Kidney (tissue), 14 donors: Measurements from ENCODE around the gene GRK1. TPM values are rescaled to one million over a fixed set of nuclear protein-coding genes. Genes with fewer than 3 reads are reported as not detected.
A peak's percentile ranks its signal among the peaks of the same experiment; 100 is the strongest.

ENCODE experiments used
- DNase-seq, 5 donors: peaks; one replicate each; pipeline ENCODE4 v3.0.0-alpha.2; 2013 to 2020
- FAIRE-seq: peaks from 2 replicates; lab custom pipeline; 2012; peaks lifted over from hg19 to GRCh38; lab: Jason Lieb, UNC
- H3K27ac ChIP-seq, 2 donors: one replicate each; pipeline ENCODE4 v1.7.0; 2013; ENCODE audit warnings: low read depth in 2 of 2, low read length in 2 of 2, inconsistent platforms in 1 of 2
- H3K27me3 ChIP-seq: one replicate; pipeline ENCODE4 v1.7.1; 2013; ENCODE audit warnings: low read length, inconsistent platforms; ENCODE audit not compliant: control insufficient read depth, insufficient read depth
- H3K36me3 ChIP-seq, 3 donors: one replicate each; pipeline versions ENCODE4 v1.7.0 to v1.7.1; 2013; ENCODE audit warnings: low read length in 3 of 3, control low read depth in 1 of 3, inconsistent platforms in 1 of 3; ENCODE audit not compliant: insufficient read depth in 3 of 3, control insufficient read depth in 2 of 3
- H3K4me1 ChIP-seq, 3 donors: one replicate each; pipeline versions ENCODE4 v1.7.0 to v1.7.1; 2013; ENCODE audit warnings: low read length in 3 of 3, inconsistent platforms in 1 of 3, low read depth in 1 of 3; ENCODE audit not compliant: control insufficient read depth in 2 of 3, insufficient read depth in 2 of 3
- H3K4me3 ChIP-seq, 3 donors: one replicate each; pipeline versions ENCODE4 v1.7.0 to v1.8.1; 2013; ENCODE audit warnings: low read length in 3 of 3, control low read depth in 1 of 3, inconsistent platforms in 1 of 3
- H3K9ac ChIP-seq, 3 donors: one replicate each; pipeline versions ENCODE4 v1.7.0 to v1.7.1; 2013; ENCODE audit warnings: low read length in 3 of 3, control low read depth in 1 of 3, inconsistent platforms in 1 of 3
- H3K9me3 ChIP-seq, 3 donors: one replicate each; pipeline versions ENCODE4 v1.7.0 to v1.7.1; 2013; ENCODE audit warnings: low read length in 3 of 3, control low read depth in 1 of 3, inconsistent platforms in 1 of 3; ENCODE audit not compliant: control insufficient read depth in 2 of 3, insufficient read depth in 1 of 3
- intact Hi-C: fragments of 100-400 bp; cut with DNase I; formaldehyde crosslinking; loops from one replicate; pipeline ENCODE4 v1.11.1; 2022
- polyA plus RNA-seq: library from polyadenylated mRNA; stranded (reverse); fragments of 350-450 nt; fragmentation: Illumina TruSeq; extraction: RNeasy Lipid Tissue Mini Kit (QIAGEN cat#74804); gene quantifications from one replicate; pipeline ENCODE4 v1.2.3, GENCODE V29; 2014; ENCODE audit warnings: low read depth, low replicate concordance; ENCODE audit not compliant: insufficient read depth
- total RNA-seq: library from RNA; stranded (reverse); fragmentation: NEBNext Ultra II Directional; extraction: Animal tissue kit (Norgen Biotek cat#: 25700); gene quantifications from one replicate; pipeline ENCODE4 v1.2.1, GENCODE V29; 2021
- TF ChIP-seq, protein P1 (sequence below): IDR thresholded peaks from 3 replicates; pipeline ENCODE4 v1.5.1; 2012; ENCODE audit warnings: mild to moderate bottlenecking, moderate library complexity, borderline replicate concordance; ENCODE audit not compliant: insufficient read depth; ENCODE audit errors: extremely low read depth
- donor health status: control.
- donor health status: control.
- donor health status: control.
- donor health status: control.
- donor health status: control.
- donor health status: DM: yes; HTN: yes; CAD: no.
- donor health status: Normal renal cell carcinoma (clear cell type).

The GRK1 gene
- total and polyA plus RNA-seq, 2 donors from 2014 or later, result not detected

DNA sequence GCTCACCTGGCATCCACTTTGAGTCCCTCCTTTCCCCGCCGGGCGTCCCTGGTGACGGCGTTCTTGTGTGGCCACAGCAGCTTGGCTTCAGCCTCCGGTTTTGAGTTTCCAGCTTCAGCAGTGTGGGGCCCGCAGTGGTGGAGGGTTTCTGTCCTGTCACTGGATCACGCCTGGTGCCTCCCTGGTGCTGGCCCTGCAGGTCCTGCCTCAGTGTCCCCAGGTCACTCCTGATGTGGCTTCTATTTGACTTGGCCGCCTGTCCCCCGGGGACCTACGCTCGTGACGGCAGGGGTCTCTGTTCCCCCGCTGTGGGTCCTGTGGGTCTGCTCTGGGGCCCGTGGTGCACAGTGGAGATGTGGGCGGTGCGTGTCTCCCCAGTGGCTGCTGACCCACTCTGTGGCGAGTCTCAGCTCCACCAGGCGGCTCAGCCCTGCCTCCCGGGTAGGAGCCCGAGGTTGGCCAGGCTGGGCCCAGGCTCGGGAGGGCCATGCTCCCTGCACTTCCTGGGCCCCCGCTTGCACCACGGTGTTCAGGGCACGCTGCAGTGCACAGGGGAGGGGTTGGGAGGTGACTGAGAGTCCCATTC is 10.9 kb upstream of the GRK1 start:
- no peak overlapping the region for H3K9ac ChIP-seq
- intact Hi-C loops, result no loop called here
- DNase-seq (peak in 1 of 5 donors; percentile 73), FAIRE-seq (no peak)
- H3K27ac ChIP-seq, result no peak overlapping the region
- no peak overlapping the region for H3K4me3 ChIP-seq
- no peaks in the 10 kb centered on the region for H3K36me3 ChIP-seq
- peaks cover 0 to 3% (median 0%) of the 10 kb centered on the region in 3 donors for H3K9me3 ChIP-seq
- H3K4me1 ChIP-seq, result peaks cover 0 to 2% (median 0%) of the 10 kb centered on the region in 3 donors
- H3K27me3 ChIP-seq, result no peaks in the 10 kb centered on the region
- TF ChIP-seq, protein P1, sequence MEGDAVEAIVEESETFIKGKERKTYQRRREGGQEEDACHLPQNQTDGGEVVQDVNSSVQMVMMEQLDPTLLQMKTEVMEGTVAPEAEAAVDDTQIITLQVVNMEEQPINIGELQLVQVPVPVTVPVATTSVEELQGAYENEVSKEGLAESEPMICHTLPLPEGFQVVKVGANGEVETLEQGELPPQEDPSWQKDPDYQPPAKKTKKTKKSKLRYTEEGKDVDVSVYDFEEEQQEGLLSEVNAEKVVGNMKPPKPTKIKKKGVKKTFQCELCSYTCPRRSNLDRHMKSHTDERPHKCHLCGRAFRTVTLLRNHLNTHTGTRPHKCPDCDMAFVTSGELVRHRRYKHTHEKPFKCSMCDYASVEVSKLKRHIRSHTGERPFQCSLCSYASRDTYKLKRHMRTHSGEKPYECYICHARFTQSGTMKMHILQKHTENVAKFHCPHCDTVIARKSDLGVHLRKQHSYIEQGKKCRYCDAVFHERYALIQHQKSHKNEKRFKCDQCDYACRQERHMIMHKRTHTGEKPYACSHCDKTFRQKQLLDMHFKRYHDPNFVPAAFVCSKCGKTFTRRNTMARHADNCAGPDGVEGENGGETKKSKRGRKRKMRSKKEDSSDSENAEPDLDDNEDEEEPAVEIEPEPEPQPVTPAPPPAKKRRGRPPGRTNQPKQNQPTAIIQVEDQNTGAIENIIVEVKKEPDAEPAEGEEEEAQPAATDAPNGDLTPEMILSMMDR, result no peak

DNA sequence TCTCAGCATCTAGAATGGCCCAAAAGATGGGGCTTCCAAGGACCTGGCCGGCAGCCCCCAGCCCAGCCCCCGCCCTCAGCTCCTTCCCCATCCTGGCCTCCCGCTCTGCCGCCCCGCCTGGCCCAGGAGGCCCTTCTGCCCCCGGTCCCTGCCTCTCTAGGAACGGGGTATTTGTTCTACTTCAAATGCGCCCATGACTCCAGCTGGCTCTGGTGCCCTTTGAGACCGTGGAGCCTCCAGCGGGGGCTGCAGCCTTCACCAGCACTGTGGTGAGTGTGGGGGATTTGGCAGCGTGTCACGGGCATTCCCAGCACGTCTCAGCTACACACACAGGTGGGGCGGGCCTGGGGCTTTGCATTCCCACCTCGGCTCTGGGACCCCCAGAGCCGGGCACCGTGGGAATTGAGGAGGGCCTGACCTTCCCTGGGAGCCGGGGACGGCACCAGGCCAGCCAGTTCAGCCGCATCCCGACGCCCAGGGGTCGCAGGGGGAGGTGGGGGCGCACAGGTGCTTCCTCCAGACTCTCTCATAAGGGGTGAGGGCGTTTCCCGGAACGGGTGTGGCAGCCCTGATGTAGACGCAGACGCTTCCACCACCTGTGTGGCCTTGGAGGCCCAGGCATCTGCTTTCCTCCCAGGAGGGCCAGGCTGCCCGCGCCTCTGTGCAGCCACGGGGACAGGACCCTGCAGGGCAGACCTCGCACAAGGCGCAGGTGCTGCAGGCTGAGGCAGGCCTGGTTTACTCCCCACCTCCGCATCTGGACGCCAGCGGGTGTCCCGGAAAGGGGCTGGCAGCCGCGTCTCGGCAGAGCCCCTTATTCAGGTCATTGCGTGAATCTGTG is 10.0 kb upstream of the GRK1 start:
- TF ChIP-seq, protein P1, result no peak
- FAIRE-seq (no peak), DNase-seq (peak in 2 of 5 donors; percentile 39 to 58)
- Histone ChIP-seq H3K4me1 (peaks cover 0 to 2% (median 0%) of the 10 kb centered on the region in 3 donors), H3K36me3 (no peaks in the 10 kb centered on the region), H3K9me3 (peaks cover 0 to 12% (median 0%) of the 10 kb centered on the region in 3 donors), H3K9ac (no peak overlapping the region), H3K4me3 (no peak overlapping the region), H3K27ac (no peak overlapping the region), H3K27me3 (no peaks in the 10 kb centered on the region)
- intact Hi-C loops, result no loop called here

DNA sequence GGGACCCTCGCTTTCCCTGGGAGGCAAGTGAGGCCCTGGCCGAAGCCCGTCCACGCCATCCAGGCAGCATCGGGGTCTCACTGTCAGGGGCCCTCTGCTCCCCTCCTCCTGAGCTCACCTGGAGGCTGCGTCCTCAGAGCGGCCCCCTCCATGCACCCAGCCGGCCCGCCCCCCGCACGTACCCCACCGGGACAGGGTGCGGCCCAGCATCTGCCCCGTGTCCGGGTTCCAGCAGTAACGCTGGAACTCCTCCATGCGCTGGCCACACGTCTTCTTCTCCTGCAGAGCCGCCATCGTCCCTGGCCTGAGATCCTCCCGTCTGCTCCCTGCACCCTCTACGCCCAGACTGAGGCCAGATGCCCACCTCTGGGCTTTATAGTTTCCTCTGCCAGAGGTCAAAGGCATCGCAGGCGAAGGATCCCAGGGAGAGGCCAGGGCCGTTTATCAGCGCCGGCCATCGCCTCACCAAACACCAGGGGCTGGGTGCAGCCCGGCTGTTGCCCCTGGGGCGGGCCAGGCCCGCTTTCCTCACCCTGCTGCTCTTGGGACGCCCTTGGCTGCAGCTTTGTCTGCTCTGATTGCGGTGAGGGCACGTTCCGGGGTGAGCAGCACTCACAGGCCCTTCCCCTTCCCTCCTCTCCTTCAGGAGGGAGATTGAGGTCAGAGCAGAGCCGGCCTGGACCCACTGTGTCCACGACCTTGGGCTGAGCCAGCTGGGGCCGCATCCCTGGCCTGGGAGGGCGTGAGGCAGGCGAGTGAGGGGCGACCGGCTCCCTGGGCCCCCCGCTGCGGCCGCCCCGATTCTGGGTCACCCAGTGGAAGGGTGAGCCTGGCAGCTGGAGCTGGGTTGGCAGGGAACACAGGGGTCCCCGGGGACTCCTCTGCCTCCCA is 8.9 kb upstream of the GRK1 start, which contains the start of gene ATP4B:
Gene ATP4B (minus strand): TSS at position 348 of the 891 bp plus-strand sequence. CDS start 54 bp downstream, at position 294.
- H3K9me3 ChIP-seq, result peaks cover 0 to 12% (median 0%) of the 10 kb centered on the region in 3 donors
- DNase-seq (peak in 2 of 5 donors; percentile 36 to 64), FAIRE-seq (no peak)
- intact Hi-C loops, result no loop called here
- TF ChIP-seq, protein P1, result no peak
- no peak within 1 kb of the TSS for H3K9ac ChIP-seq
- no peak within 1 kb of the TSS for H3K27ac ChIP-seq
- no peaks in the 10 kb centered on the region for H3K36me3 ChIP-seq
- peaks cover 0 to 2% (median 0%) of the 10 kb centered on the region in 3 donors for H3K4me1 ChIP-seq
- H3K4me3 ChIP-seq, result no peak within 1 kb of the TSS
- H3K27me3 ChIP-seq, result no peaks in the 10 kb centered on the region
